GM15510 (cell line): ENCODE results near the gene QRFP.

Experiments
- POLR2A ChIP-seq: IDR thresholded peaks from 3 replicates; pipeline ENCODE4 v1.6.1; 2011; ENCODE audit warnings: borderline replicate concordance; ENCODE audit not compliant: insufficient read length; ENCODE audit errors: extremely low read depth

The QRFP gene

DNA sequence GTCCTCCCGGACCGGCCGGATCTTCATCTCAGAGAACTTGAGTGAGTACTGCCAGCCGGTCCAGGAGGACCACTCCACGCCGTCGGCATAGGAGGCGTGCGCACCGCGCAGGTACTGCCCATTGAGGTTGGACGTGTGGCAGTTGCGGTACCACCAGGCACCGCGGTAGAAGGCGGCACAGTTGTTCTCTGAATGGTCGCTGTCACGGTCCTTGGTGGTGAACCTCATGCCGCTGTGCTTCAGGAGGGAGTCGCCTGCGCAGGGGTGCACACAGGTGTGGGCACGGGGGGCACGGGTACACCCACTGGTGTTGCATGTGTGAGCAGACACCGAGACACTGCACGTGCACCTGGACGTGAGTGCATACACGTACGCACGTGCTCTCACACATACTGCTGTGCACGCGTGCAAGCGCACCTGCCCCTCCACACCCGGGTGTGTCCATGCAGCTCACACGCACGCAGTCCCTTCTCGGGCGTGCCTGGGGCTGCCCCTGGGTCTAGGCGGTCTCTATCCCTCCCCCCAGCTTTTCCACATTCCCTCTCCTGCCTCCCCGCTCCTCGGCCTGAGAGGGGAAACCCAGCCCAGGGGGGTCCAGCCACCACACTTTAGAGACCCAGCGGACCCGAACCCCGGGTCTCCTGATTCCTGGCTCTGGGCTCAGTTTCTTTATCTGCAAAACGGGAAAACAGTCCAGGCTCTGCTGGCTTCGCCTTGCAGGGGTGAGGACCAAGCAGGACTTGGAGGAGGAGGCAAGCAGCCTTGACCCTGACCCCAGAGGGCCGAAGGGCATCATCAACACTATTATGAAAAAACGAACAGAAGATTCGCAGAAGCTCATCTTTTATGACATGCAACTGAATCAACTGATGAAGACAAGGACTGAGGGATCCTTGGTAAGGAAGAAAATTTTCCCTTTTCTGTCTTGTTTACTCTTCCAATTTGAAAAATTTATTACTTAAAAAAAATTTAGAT lies 7.7 kb upstream of the QRFP start:
- TF ChIP-seq POLR2A: no peak

DNA sequence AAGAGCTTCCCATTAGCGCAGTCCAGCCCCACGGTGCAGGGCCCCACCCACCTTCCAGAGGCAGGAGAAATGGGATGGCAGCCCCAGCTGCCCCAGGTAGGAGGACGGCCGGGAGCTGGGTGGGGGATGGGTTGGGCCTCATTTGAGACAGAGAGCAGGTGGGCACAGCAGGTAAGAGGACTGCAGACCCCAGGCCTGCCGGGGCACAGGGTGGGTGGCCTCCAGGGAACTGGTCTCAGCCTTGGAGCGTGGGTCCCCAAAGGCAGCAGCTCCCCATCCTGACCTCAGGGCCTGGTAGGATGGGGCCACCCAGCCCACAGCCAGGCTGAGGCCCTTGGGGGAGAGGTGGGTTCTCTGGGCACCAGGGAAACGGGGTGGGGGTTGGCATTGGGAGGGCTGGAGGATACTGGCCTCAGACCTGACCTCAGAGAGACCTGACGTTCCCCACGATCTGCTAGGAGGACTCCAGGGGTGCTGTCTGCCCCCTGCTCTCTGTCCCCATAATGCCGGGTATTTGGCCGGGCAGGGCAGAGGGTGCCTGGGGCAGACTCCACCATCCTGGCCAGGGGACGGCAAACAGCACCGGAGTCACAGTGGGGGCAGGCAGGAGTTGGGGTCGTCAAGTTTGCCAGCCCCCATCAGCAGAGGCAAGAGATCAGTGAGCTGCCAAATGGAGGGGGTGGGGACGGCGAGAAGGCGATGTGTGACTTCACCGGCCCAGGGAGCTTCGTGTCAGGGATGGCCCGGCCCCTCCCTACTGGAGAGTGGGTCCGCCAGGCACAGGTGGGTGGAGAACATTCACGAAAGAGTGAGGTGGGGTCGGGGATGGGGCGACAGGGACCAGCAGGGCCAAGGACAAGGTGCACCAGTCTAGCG lies 6.8 kb upstream of the QRFP start:
- no peak for TF ChIP-seq POLR2A

- TF ChIP-seq POLR2A: no peak
Measured at GRCh38 chr9:130902204-130903185, 5.9 kb upstream of the QRFP start.

DNA sequence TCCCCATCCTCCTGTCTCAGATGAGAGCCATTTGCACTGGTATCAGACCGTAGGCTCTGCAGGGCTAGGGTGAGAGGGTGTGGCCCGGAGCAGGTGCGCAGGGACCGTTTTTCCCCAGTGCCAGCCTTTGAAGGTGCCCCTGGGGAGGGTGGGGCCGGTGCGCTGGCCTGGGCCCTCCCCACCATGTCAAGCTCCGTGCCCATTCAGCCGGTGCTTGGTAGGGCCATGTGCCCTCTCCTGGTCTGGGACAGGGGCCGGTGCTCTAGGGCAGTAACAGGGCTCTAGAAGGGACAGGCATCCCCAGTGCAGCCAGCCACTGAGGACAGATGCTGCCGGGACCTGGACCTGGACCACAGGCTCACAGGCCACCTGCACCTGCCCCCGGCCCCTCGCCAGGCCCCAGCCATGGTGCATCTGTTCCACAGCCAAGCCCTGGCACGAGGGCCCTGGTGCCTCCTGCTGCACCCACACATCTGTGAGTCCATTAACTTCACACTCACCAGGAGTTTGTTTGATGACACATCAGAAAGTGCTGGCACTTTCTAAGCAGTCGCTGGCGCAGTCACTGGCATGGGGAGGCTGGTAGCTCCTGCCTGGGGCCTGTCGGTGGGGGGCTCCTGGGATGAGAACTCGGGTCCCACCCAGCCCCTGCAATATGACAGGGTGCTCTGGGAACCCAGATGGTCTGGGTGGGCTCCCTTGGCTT lies 5.0 kb upstream of the QRFP start:
- no peak for TF ChIP-seq POLR2A

DNA sequence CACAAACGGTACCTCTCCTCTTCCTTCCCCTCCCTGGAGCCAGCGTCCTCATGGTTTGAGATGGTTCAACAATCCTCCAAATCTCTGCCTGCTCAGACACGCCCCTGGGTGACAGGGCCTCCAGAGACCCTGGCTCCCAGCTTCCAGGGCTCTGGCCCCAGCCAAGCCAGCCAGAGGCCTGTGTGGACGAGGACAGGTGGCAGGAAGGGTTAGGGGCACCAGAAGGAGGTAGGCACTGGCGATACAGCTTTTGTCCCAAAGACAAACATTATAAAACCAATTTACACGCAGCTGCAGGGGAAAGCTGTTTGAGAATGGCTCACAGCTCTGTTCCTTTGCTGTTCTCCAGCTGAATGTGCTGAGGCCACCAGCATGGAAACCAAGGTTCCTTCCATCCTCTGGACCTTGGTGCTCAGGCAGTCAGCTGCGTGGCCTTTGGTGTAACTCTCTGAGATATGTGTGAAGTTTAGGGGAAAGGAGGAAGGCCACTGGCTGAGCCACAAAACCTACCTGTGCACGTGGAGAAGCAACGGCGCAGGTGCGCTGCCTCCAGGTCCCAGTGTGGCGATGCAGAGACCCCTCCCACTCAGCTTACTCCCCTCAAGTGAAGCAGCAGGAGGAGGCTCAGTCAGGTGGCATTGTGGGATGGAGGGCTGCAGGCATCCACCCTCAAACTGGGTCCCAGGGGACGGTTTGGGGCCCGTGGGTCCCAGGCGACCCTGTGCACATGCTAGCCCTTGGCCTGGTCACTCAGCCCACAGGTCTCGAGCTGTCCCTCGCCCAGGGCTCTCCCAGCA lies 4.3 kb upstream of the QRFP start:
- no peak for TF ChIP-seq POLR2A

DNA sequence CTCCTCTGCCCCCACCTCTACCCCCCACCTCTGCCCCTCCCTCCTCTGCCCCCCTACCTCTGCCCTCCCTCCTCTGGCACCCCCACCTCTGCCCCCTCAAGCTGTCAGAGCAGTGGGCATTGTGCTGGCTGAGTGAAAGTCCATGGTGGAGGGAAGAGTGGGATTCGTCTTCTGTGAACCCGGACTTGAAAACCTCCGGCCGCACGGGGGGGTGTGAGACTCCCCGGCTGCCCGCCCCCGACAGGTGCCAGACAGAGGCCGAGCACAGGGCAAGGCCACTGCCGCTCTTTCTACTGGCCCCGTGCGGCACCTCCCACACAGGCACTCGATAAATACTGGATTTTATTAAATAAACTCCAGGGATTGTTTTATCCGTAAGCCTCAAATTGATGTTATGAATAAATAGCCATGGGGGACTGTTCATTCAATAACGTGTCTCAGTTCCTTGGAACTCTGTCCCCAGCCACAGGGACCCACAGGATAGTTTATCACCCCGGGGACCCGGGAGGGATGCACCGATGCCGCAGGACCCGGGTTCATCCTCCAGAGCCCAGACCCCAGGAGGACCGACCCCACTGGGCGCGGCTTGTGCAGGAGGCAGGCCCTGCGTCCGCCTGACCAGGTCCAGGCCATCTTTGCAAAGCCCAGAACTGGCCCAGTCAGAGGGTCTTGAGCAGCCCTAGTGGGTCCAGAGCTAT lies 2.6 kb upstream of the QRFP start:
- TF ChIP-seq POLR2A: no peak

GRCh38 chr9:130898552-130898852 lies 1.9 kb upstream of the QRFP start:
- no peak for TF ChIP-seq POLR2A

DNA sequence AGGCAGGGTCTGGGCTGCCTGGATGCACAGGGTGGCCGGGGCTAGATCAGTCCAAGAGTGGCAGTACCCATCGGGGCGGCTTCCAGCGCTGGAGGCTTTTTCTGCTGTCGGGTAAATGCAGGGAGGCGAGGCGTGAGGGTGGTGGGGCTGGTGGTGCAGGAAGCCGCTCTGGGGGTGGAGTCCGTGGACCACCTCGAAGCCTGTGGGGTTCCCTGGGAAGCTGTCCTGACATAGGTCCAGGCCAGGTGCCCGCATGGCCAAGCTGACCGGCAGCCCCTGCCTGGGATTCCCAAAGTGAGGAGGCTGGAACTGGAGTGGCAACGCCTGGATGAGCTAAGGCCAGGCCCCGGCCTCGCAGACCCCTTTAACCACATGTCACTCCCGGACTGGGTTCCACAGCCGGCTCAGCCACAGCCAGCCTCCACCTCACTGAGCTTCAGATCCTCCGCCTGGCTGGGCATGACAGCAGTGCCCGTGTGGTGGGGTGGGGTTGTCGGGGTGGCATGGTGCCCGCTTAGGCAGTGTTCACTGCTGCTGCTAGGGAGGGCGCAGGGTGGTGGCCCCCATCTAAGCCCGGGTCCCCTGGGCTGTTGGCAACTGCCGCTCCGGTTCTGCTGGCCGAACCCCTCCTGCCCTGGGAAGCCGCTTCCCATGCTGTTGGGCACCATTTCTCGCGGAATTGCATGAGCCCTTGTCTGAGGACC lies 1.4 kb upstream of the QRFP start:
- TF ChIP-seq POLR2A: no peak

DNA sequence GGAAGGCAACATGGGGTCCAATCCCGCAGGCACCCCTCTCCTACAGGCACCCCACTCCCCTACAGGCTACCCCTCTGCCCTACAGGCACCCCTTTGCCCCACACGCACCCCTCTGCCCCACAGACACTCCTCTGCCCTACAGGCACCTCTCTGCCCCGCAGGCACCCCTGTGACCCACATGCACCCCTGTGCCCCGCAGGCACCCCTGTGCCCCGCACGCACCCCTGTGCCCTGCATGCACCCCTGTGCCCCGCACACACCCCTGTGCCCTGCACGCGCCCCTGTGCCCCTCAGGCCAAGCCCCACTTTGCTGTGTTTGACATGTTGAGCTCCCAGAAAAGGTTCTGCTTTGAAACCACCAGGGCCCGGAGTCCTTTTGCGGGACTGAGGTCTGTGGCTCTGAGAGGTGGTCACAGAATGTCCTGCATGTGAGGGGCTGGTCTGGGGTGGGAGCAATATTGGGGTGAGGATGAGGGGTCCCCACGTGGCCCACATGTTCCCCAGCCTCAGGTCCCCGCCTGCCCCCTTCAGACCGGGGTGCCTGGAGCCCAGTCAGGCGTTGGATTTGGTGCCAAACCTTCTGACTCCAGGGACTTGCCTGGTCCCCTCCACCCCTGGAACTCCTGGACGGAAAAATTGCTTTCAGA lies 616 bp upstream of the QRFP start:
- TF ChIP-seq POLR2A: no peak

GRCh38 chr9:130895481-130896232 lies 955 bp downstream of the QRFP start:
- TF ChIP-seq POLR2A: no peak

DNA sequence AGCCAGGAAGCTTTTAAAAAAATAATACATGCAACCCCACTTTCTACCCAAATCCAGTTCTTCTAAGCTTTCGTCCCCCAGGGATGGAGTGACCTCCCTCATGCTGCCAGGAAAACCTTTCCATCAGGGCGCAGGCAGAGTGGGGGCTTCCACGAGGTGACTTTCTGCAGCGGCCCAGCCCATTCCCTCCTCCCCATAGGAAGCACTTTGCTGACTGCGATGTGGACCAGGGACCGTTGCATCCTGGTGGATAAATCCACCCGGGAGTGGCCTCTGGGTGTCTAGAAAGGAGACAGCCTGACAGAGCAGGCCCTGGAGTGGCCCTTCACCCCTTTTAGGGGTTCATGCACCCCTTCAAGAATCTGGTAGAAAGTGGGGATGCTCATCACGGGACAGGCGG lies 1.6 kb downstream of the QRFP start:
- TF ChIP-seq POLR2A: no peak
